Astrocyte of the cerebellum (primary cell): Measurements from ENCODE around the gene CLEC11A.

ENCODE experiments used
- DNase-seq: peaks from one replicate; pipeline ENCODE4 v3.0.0-alpha.2; 2011; ENCODE audit warnings: low read depth
- H3K4me3 ChIP-seq: 2 replicates; pipeline ENCODE4 v1.5.1; 2011; ENCODE audit warnings: mild to moderate bottlenecking, low read depth, low read length, moderate library complexity
- in situ Hi-C: cut with HindIII; loops from 2 replicates; pipeline ENCODE4 v1.10.0; 2017; ENCODE audit warnings: low sequenced_read_pairs
- TF ChIP-seq, protein P1 (sequence below): IDR thresholded peaks from 2 replicates; pipeline ENCODE4 v1.5.1; 2012; ENCODE audit warnings: low read length, low read depth, moderate library complexity, mild to moderate bottlenecking; ENCODE audit errors: missing control alignments

Gene CLEC11A

DNA sequence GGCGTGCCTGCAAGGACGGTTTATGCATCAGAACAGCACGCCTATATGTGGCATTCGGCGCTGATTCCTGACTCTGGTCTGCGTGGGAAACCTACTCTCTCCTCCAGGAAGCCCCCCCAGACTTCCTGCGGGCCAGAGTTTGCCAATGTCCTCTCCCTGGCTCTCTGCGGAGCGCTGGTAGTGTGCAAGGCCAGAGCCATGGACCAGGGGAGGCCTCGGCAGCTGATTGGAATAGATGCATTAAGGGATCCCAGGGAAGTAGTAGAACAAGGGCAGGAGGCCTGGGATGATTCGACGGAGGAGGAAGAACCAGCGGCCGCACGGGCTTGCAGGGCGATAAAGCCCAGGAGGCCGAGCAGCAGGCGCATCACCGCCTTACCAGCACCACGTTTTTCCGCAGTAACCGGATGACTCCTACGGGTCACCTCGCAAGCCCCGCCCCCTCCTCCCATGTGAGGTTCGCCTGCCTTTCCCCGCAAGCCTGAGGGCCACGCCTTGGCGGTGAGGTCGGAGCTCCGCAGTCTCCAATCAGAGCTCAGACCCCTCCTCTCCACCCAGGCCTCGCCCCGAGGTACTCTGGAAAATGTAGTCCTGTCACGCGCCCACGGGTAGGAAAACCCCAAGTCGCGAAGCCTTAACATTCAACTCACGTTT lies 5.0 kb downstream of the CLEC11A start:
- no peak for DNase-seq
- TF ChIP-seq, protein P1, sequence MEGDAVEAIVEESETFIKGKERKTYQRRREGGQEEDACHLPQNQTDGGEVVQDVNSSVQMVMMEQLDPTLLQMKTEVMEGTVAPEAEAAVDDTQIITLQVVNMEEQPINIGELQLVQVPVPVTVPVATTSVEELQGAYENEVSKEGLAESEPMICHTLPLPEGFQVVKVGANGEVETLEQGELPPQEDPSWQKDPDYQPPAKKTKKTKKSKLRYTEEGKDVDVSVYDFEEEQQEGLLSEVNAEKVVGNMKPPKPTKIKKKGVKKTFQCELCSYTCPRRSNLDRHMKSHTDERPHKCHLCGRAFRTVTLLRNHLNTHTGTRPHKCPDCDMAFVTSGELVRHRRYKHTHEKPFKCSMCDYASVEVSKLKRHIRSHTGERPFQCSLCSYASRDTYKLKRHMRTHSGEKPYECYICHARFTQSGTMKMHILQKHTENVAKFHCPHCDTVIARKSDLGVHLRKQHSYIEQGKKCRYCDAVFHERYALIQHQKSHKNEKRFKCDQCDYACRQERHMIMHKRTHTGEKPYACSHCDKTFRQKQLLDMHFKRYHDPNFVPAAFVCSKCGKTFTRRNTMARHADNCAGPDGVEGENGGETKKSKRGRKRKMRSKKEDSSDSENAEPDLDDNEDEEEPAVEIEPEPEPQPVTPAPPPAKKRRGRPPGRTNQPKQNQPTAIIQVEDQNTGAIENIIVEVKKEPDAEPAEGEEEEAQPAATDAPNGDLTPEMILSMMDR = no peak
- in situ Hi-C loops = no loop called here

DNA sequence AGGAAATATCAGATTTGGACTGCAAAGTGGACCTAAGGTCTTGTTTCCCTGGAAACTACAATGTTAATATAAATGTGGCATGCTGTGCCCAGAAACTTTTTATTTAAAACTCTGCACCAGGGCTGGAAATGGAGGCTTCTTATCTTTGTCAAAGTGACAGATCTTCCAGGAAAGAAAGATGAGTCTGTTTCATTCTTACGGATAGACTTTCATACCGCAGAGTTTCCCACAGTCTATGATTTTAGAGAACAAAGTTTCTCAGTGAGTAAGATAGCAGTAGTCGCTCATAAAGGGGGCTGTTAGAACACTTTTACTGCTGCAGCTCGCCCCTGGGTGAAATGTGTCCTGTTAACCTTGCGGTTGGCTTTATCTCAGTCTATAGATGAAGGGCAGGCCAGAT lies 6.7 kb downstream of the CLEC11A start:
- TF ChIP-seq, protein P1 = no peak
- no peak overlapping the region for H3K4me3 ChIP-seq
- no peak for DNase-seq
- in situ Hi-C loops = no loop called here

More for the DNA sequence above, 5.0 kb downstream of the CLEC11A start:
- H3K4me3 ChIP-seq = no peak overlapping the region

DNA sequence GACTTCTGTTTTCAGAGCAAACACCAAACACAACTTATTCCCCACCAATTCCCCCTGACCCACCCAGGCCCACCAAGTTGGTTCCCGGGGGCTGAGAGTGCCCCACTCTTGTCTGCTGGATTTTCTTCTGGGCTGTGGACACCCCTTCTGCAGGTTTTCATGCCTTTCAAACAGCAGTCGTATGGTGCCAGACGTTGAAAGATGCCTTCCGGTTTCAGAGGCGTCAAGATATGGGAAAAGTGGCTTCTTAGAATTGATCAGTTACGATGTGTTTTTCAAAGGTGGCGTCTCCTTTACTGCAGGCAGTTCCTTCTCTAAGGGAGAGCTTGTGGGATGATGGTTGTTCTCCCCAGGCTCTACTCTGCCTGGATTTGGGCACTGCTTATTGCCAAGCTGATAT lies 12.7 kb downstream of the CLEC11A start:
- no peak overlapping the region for H3K4me3 ChIP-seq
- in situ Hi-C loops = no loop called here
- DNase-seq = no peak
- TF ChIP-seq, protein P1 = no peak

DNA sequence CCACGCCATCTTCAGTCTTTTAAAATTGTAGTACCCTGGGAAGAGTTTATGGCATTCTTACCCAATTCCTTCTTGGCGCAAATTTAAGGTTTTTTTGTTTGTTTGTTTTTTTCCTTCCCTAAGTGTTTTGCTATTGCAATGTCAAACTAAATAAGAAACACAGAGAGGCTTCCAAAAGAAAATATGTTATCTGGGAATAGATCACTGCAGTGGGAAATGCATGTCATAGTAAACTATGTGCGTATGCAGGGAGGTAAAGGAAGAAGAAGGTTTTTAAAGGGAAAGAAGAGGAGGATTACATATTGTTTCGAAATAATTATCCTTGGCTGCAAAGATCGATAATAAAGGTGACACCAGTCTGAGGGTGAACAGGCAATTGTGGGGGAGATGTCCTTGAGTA lies 13.2 kb downstream of the CLEC11A start:
- in situ Hi-C loops = no loop called here
- TF ChIP-seq, protein P1 = no peak
- no peak for DNase-seq
- no peak overlapping the region for H3K4me3 ChIP-seq

DNA sequence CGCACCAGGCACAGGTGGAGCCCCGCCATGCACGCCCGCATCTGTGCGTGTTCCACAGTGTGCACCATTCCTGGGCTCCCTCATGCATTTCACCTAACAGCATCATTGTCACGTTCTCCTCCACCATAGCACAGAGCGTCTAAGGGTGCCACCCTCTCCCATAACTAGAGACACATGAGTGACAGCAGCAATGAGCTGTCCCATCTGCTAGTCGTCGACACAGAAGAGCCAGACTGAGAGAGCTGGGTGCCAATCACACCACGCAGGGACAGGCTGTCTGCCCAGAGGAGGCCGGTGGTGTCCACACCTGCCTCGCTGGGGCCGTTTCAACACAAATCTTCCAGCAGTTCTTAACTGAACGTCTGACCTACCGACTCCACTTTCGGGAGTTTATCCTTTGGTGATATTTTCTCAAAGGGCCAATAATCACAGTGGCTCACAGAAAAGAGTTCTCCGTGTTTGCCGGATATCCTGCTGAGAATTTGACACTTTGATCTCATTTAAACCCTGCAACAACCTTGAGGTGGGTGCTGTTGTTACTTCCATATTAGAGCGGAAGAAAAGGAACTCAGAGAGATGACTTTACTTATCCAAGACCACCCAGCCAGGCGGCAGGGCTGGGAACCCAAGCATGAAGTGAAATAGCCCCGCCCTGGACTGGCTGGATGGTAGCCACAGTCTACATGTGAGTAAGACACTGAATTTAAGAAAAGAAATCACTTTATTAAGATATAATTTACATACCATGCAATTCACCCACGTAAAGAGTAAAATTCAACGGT lies 16.2 kb downstream of the CLEC11A start:
- no peak overlapping the region for H3K4me3 ChIP-seq
- no peak for DNase-seq
- in situ Hi-C loops = no loop called here
- TF ChIP-seq, protein P1 = no peak

DNA sequence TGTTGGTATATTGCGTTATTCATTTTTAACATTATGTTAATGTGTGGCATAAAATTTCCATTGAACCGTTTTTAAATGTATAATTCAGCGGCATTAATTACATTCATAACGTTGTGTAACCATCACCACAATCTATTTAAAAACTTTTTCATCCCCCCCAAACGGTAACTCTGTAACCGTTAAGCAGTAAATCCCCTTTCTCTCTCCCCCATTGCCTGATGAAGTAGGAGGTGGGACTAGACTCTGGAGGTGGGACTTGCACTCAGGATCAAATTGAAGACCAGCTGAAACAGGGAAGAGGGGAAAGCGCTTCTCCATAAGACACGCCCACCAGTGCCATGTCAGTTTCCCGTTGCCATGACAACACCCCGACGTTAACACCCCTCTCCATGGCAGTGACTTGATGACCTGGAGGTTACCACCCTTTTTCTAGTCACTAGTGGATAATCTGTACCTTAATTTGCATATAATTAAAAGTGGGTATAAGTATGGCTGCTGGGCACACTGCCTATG lies 16.8 kb downstream of the CLEC11A start:
- H3K4me3 ChIP-seq = no peak overlapping the region
- TF ChIP-seq, protein P1 = no peak
- in situ Hi-C loops = no loop called here
- no peak for DNase-seq
